Progenitor cell of endocrine pancreas (in vitro differentiated cells): Measurements from ENCODE around the gene KIFAP3. TPM values are rescaled to one million over a fixed set of nuclear protein-coding genes. Genes with fewer than 3 reads are reported as not detected.

Experiments used
- DNase-seq: peaks from one replicate; pipeline ENCODE4 v3.0.0; 2021; ENCODE audit warnings: low spot score; ENCODE audit not compliant: unreplicated experiment
- H3K27ac Mint-ChIP-seq: 2 replicates; pipeline ENCODE4 v1.8.0; 2021; ENCODE audit warnings: mild to moderate bottlenecking, moderate library complexity, mixed read lengths
- H3K27me3 Mint-ChIP-seq: 2 replicates; pipeline ENCODE4 v1.8.0; 2021; ENCODE audit warnings: mixed read lengths
- H3K36me3 Mint-ChIP-seq: 2 replicates; pipeline ENCODE4 v1.8.0; 2022; ENCODE audit warnings: mixed read lengths; ENCODE audit not compliant: insufficient read depth
- H3K4me1 Mint-ChIP-seq: 2 replicates; pipeline ENCODE4 v1.8.0; 2021; ENCODE audit warnings: low read depth, mixed read lengths
- H3K4me3 Mint-ChIP-seq: 2 replicates; pipeline ENCODE4 v1.8.0; 2021; ENCODE audit warnings: low read depth, mild to moderate bottlenecking, moderate library complexity, mixed read lengths
- H3K9me3 Mint-ChIP-seq: 2 replicates; pipeline ENCODE4 v1.8.0; 2021; ENCODE audit warnings: low read depth, mixed read lengths
- CTCF ChIP-seq: fragments of 200-600 bp; sonication (generic); IDR thresholded peaks from one replicate; pipeline ENCODE4 v1.5.0; 2021; ENCODE audit warnings: antibody characterized with exemption, mild to moderate bottlenecking; ENCODE audit not compliant: unreplicated experiment
- total RNA-seq: library from RNA; stranded (reverse); gene quantifications from 2 replicates; pipeline ENCODE4 v1.2.1, GENCODE V29; 2021

KIFAP3 gene
- total RNA-seq, 1 donor from 2014 or later = 24.6 TPM

DNA sequence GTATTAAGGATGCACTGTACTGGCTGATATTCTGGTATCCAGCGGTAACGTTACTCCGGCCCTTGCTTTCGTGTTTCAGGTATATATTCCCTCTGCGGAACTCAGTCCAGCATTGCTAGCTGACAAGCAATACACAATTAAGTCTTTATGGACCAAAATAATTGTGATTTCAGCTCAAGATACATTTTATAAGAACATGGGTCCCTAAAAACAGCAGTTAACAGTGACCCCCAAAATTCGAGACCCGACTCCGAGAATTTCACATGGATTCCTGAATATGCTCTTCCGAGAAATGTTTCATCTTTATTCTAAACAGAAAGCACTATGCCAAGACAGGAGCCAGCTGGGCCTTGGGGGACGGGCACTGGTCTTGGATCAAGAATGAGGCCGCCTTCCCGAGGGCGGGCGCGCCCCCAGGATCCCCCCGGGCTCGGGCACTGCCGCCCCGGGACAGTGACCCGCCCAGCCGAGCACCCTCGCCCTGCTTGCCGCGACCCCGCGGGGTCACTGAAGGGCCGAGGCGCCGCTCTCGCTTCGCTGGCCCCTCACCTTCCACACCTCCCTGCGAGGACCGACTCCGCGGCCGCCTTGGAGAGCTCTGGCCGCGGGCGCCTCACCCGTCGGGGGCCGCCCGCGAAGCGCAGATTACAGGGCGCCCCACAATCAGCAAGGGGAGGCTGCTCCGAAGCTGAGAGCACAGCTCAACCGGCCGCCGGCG is 181.4 kb downstream of the KIFAP3 start:
- no peak for DNase-seq
- peaks cover under 1% of the 10 kb centered on the region for H3K36me3 Mint-ChIP-seq
- no peaks in the 10 kb centered on the region for H3K9me3 Mint-ChIP-seq
- H3K27me3 Mint-ChIP-seq = peaks cover 15% of the 10 kb centered on the region
- peaks cover 36% of the 10 kb centered on the region for H3K4me1 Mint-ChIP-seq
- peak overlapping the region; percentile 78 for H3K4me3 Mint-ChIP-seq
- TF ChIP-seq CTCF = no peak
- peak overlapping the region; percentile 90 for H3K27ac Mint-ChIP-seq

DNA sequence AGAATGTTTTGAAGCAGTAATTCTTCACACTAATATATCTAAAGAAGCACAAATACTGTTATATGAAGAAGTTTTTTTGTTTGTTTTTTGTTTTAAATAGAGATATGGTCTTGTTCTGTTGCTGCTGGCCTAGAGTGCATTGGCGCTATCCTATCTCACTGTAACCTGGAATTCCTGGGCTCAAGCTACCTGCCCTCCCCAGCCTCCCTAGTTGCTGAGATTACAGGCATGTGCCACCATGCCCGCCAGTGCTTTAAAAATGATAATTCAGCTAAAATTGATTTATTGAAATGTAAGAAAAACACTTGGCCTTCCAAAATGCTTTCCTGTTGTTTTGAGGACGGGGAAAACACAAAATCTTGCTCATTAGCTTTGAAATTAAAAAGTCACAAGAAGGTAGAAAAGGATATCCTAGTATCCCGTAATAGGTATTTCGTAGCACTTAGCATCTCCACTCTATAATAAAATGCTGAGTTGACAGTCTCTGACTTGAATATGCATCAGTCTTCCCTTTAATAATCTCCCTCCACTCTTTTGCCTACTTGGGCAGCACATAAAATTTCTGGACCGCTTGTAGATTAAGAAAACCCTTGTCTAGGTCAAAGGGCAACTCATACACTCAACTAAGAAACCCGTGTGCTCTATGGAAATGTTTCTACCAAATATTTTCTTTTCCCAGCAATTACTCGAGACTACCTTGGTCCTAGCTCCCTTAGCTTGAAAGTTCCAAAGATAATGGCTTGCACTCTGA is 182.1 kb downstream of the KIFAP3 start:
- H3K9me3 Mint-ChIP-seq = no peaks in the 10 kb centered on the region
- peaks cover 2% of the 10 kb centered on the region for H3K36me3 Mint-ChIP-seq
- peaks cover 36% of the 10 kb centered on the region for H3K4me1 Mint-ChIP-seq
- peak overlapping the region; percentile 90 for H3K27ac Mint-ChIP-seq
- TF ChIP-seq CTCF = no peak
- no peak for DNase-seq
- peak overlapping the region; percentile 78 for H3K4me3 Mint-ChIP-seq
- peaks cover 11% of the 10 kb centered on the region for H3K27me3 Mint-ChIP-seq

DNA sequence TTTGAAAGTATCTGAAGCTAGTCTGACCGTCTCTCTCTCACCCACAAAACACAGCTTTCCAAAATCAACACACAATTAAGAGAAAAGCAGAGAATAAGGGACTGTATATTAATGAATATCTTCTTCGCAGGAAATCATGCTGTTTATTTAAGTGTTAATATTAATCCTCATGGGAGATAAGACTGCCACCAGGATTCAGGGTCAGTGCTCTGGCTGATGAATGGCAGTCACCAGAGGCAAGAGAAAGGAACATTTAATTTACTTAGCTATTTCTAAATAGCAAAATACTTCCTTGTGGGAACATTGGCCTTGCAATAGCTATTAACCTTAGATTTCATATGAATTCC is 183.0 kb downstream of the KIFAP3 start:
- peak overlapping the region; percentile 90 for H3K27ac Mint-ChIP-seq
- no peak for TF ChIP-seq CTCF
- peak overlapping the region; percentile 55 for H3K4me3 Mint-ChIP-seq
- peaks cover 36% of the 10 kb centered on the region for H3K4me1 Mint-ChIP-seq
- H3K27me3 Mint-ChIP-seq = peaks cover 2% of the 10 kb centered on the region
- H3K9me3 Mint-ChIP-seq = no peaks in the 10 kb centered on the region
- DNase-seq = no peak
- peaks cover 4% of the 10 kb centered on the region for H3K36me3 Mint-ChIP-seq

- H3K9me3 Mint-ChIP-seq = no peaks in the 10 kb centered on the region
- DNase-seq = no peak
- H3K4me3 Mint-ChIP-seq = peak overlapping the region; percentile 55
- H3K36me3 Mint-ChIP-seq = peaks cover 6% of the 10 kb centered on the region
- no peaks in the 10 kb centered on the region for H3K27me3 Mint-ChIP-seq
- no peak for TF ChIP-seq CTCF
- H3K4me1 Mint-ChIP-seq = peaks cover 36% of the 10 kb centered on the region
- peak overlapping the region; percentile 90 for H3K27ac Mint-ChIP-seq
Observed at GRCh38 chr1:169890761-169891538, 183.5 kb downstream of the KIFAP3 start.

GRCh38 chr1:169889871-169890270 is 184.6 kb downstream of the KIFAP3 start:
- Mint-ChIP-seq H3K36me3 (peaks cover 10% of the 10 kb centered on the region), H3K27ac (no peak overlapping the region)
- TF ChIP-seq CTCF = no peak

More at GRCh38 chr1:169889871-169890270, 184.6 kb downstream of the KIFAP3 start:
- Mint-ChIP-seq H3K9me3 (no peaks in the 10 kb centered on the region), H3K4me3 (no peak overlapping the region), H3K27me3 (no peaks in the 10 kb centered on the region), H3K4me1 (peaks cover 36% of the 10 kb centered on the region)
- DNase-seq = no peak
